HG02642 (cell line): Measurements from ENCODE around the gene PBXIP1.

Source experiments
- ATAC-seq: cut with Tn5 transposase; IDR thresholded peaks from one replicate; pipeline ENCODE4 v1.9.1; 2021; ENCODE audit warnings: mild to moderate bottlenecking; ENCODE audit not compliant: unreplicated experiment, poor library complexity

PBXIP1 gene

GRCh38 chr1:154902938-154903566 is 52.8 kb downstream of the PBXIP1 start:
- no peak for ATAC-seq

- ATAC-seq, result no peak
Measured at GRCh38 chr1:154901591-154901990, 54.3 kb downstream of the PBXIP1 start.

GRCh38 chr1:154899041-154899440 is 56.9 kb downstream of the PBXIP1 start:
- ATAC-seq, result no peak

- ATAC-seq, result no peak
Measured at GRCh38 chr1:154896771-154897286, 59.1 kb downstream of the PBXIP1 start.

- no peak for ATAC-seq
Measured at GRCh38 chr1:154895798-154896197, 60.1 kb downstream of the PBXIP1 start.
